ENCODE results near the gene MOGAT2. TPM values are rescaled to one million over a fixed set of nuclear protein-coding genes. Genes with fewer than 3 reads are reported as not detected.
"Not testable (repeated sequence)": the region's sequence is repeated elsewhere in the genome, so short reads cannot be mapped to it uniquely, and the experiment has no call there.

The MOGAT2 gene
- total RNA-seq, 1 donor from 2014 or later: not detected

GRCh38 chr11:75754933-75755332 is 37.3 kb downstream of the MOGAT2 start:
- not testable (repeated sequence) for H3K4me2 ChIP-seq; H3K4me3 ChIP-seq; H3K27ac ChIP-seq; H3K4me1 ChIP-seq; H3F3A ChIP-seq (ENCODE audit: low read depth); H3K27me3 ChIP-seq; H3K9ac ChIP-seq; H3K79me2 ChIP-seq (ENCODE audit: low read depth); H3K4me3 Mint-ChIP-seq; H3K36me3 ChIP-seq; H3K9me3 Mint-ChIP-seq; H4K20me1 ChIP-seq (ENCODE audit: low read depth); H3K4me1 Mint-ChIP-seq; H3K27ac Mint-ChIP-seq; H3K9me3 ChIP-seq (ENCODE audit: low read depth); H3K27me3 Mint-ChIP-seq (ENCODE audit: insufficient read depth, low read depth); H3K36me3 Mint-ChIP-seq; H2AFZ ChIP-seq (replicated peaks); DNase-seq (ENCODE audit: low spot score)

- no peaks in the 10 kb centered on the region for H3K79me2 ChIP-seq (ENCODE audit: low read depth)
- H3K4me2 ChIP-seq: no peak overlapping the region
- no peaks in the 10 kb centered on the region for H4K20me1 ChIP-seq (ENCODE audit: low read depth)
- no peaks in the 10 kb centered on the region for H3K27me3 ChIP-seq
- H3F3A ChIP-seq (ENCODE audit: low read depth): no peaks in the 10 kb centered on the region
- Mint-ChIP-seq H3K9me3 (no peaks in the 10 kb centered on the region), H3K36me3 (no peaks in the 10 kb centered on the region), H3K27me3 (ENCODE audit: insufficient read depth, low read depth) (peaks cover 7% of the 10 kb centered on the region), H3K4me1 (peaks cover 5% of the 10 kb centered on the region), H3K27ac (no peak overlapping the region), H3K4me3 (no peak overlapping the region)
- no peaks in the 10 kb centered on the region for H3K36me3 ChIP-seq
- DNase-seq (ENCODE audit: low spot score): no peak
- no peak overlapping the region for H2AFZ ChIP-seq (replicated peaks)
- no peaks in the 10 kb centered on the region for H3K4me1 ChIP-seq
- H3K27ac ChIP-seq: no peak overlapping the region
- TF ChIP-seq EZH2 (IDR thresholded peaks at IDR 0.05): no peak
- TF ChIP-seq EZH2phosphoT487 (IDR thresholded peaks at IDR 0.05): no peak
- no peak for TF ChIP-seq CTCF (IDR thresholded peaks at IDR 0.05)
- no peak overlapping the region for H3K9ac ChIP-seq
- no peak overlapping the region for H3K4me3 ChIP-seq
- no peaks in the 10 kb centered on the region for H3K9me3 ChIP-seq (ENCODE audit: low read depth)
These were observed 40.0 kb downstream of the MOGAT2 start for GRCh38 chr11:75757651-75758050.

GRCh38 chr11:75759832-75760231 is 42.2 kb downstream of the MOGAT2 start:
- Histone ChIP-seq H3F3A (ENCODE audit: low read depth) (no peaks in the 10 kb centered on the region), H3K4me3 (no peak overlapping the region), H3K36me3 (no peaks in the 10 kb centered on the region), H3K9ac (no peak overlapping the region), H2AFZ (replicated peaks) (no peak overlapping the region), H3K9me3 (ENCODE audit: low read depth) (no peaks in the 10 kb centered on the region), H3K4me1 (no peaks in the 10 kb centered on the region), H3K4me2 (no peak overlapping the region), H3K79me2 (ENCODE audit: low read depth) (no peaks in the 10 kb centered on the region), H4K20me1 (ENCODE audit: low read depth) (no peaks in the 10 kb centered on the region), H3K27me3 (no peaks in the 10 kb centered on the region), H3K27ac (no peak overlapping the region)
- Mint-ChIP-seq H3K4me1 (peaks cover 5% of the 10 kb centered on the region), H3K36me3 (no peaks in the 10 kb centered on the region), H3K4me3 (no peak overlapping the region), H3K27ac (no peak overlapping the region), H3K9me3 (no peaks in the 10 kb centered on the region), H3K27me3 (ENCODE audit: insufficient read depth, low read depth) (peaks cover 11% of the 10 kb centered on the region)
- no peak for TF ChIP-seq EZH2phosphoT487 (IDR thresholded peaks at IDR 0.05)
- TF ChIP-seq EZH2 (IDR thresholded peaks at IDR 0.05): no peak
- no peak for TF ChIP-seq CTCF (IDR thresholded peaks at IDR 0.05)
- DNase-seq (ENCODE audit: low spot score): no peak

- TF ChIP-seq EZH2phosphoT487 (IDR thresholded peaks at IDR 0.05) (no peak), CTCF (IDR thresholded peaks at IDR 0.05) (no peak), EZH2 (IDR thresholded peaks at IDR 0.05) (no peak)
- H3K27ac ChIP-seq: no peak overlapping the region
- DNase-seq (ENCODE audit: low spot score): no peak
- no peak overlapping the region for H2AFZ ChIP-seq (replicated peaks)
- H3K4me3 Mint-ChIP-seq: no peak overlapping the region
- H3K4me2 ChIP-seq: no peak overlapping the region
- H3K9ac ChIP-seq: no peak overlapping the region
- no peak overlapping the region for H3K4me3 ChIP-seq
- no peaks in the 10 kb centered on the region for H3K4me1 ChIP-seq
- H3K79me2 ChIP-seq (ENCODE audit: low read depth): no peaks in the 10 kb centered on the region
- peaks cover 5% of the 10 kb centered on the region for H3K4me1 Mint-ChIP-seq
- no peaks in the 10 kb centered on the region for H4K20me1 ChIP-seq (ENCODE audit: low read depth)
- no peaks in the 10 kb centered on the region for H3K27me3 ChIP-seq
- no peaks in the 10 kb centered on the region for H3K36me3 Mint-ChIP-seq
- H3K9me3 ChIP-seq (ENCODE audit: low read depth): no peaks in the 10 kb centered on the region
- no peaks in the 10 kb centered on the region for H3K36me3 ChIP-seq
- H3K9me3 Mint-ChIP-seq: no peaks in the 10 kb centered on the region
- no peak overlapping the region for H3K27ac Mint-ChIP-seq
- H3F3A ChIP-seq (ENCODE audit: low read depth): no peaks in the 10 kb centered on the region
- peaks cover 11% of the 10 kb centered on the region for H3K27me3 Mint-ChIP-seq (ENCODE audit: insufficient read depth, low read depth)
These were observed 42.6 kb downstream of the MOGAT2 start for GRCh38 chr11:75760243-75760642.
